SJSA1 (cell line): ENCODE results near the gene IMPACT. TPM values are rescaled to one million over a fixed set of nuclear protein-coding genes. Genes with fewer than 3 reads are reported as not detected.

Experiments used
- DNase-seq, 2 experiments: peaks; one replicate each; pipeline ENCODE4 v3.0.0-alpha.2; 2015 to 2020; ENCODE audit warnings: low spot score in 2 of 2, low read depth in 1 of 2
- H3K27ac ChIP-seq: fragments of 250-450 bp; sonication (Bioruptor Pico); 2 replicates; pipeline ENCODE4 v1.5.1; 2020; ENCODE audit warnings: mild to moderate bottlenecking, moderate library complexity
- H3K27me3 ChIP-seq: fragments of 250-450 bp; sonication (Bioruptor Pico); replicated peaks from 2 replicates; pipeline ENCODE4 v1.5.1; 2020; ENCODE audit warnings: mild to moderate bottlenecking, moderate library complexity
- H3K36me3 ChIP-seq: fragments of 250-450 bp; sonication (Bioruptor Pico); 2 replicates; pipeline ENCODE4 v1.5.1; 2020; ENCODE audit warnings: mild to moderate bottlenecking
- H3K4me1 ChIP-seq: fragments of 250-450 bp; sonication (Bioruptor Pico); replicated peaks from 2 replicates; pipeline ENCODE4 v1.6.1; 2021; ENCODE audit warnings: mild to moderate bottlenecking
- H3K4me3 ChIP-seq: fragments of 250-450 bp; sonication (Bioruptor Pico); 2 replicates; pipeline ENCODE4 v1.5.1; 2020; ENCODE audit warnings: mild to moderate bottlenecking
- H3K9me3 ChIP-seq: fragments of 250-450 bp; sonication (Bioruptor Pico); replicated peaks from 2 replicates; pipeline ENCODE4 v1.5.1; 2020; ENCODE audit warnings: mild to moderate bottlenecking
- total RNA-seq: library from RNA; depleted of rRNA; stranded (reverse); fragments of >200 nt; shearing (Covaris generic); gene quantifications from 2 replicates; pipeline ENCODE4 v1.2.3, GENCODE V29; 2014; rRNA removed

IMPACT gene
- total RNA-seq, 1 experiment from 2014 or later = 27.7 TPM

GRCh38 chr18:24500217-24500616 is 73.7 kb downstream of the IMPACT start:
- H3K4me1 ChIP-seq = no peaks in the 10 kb centered on the region
- no peak overlapping the region for H3K4me3 ChIP-seq
- H3K27me3 ChIP-seq = no peaks in the 10 kb centered on the region
- H3K36me3 ChIP-seq = no peaks in the 10 kb centered on the region
- DNase-seq = no peak
- no peak overlapping the region for H3K27ac ChIP-seq
- H3K9me3 ChIP-seq = no peaks in the 10 kb centered on the region

- Histone ChIP-seq H3K36me3 (no peaks in the 10 kb centered on the region), H3K4me1 (no peaks in the 10 kb centered on the region), H3K27ac (no peak overlapping the region), H3K9me3 (no peaks in the 10 kb centered on the region), H3K4me3 (no peak overlapping the region), H3K27me3 (no peaks in the 10 kb centered on the region)
- no peak for DNase-seq
Observed at GRCh38 chr18:24500766-24501165, 74.3 kb downstream of the IMPACT start.

- no peak overlapping the region for H3K27ac ChIP-seq
- H3K36me3 ChIP-seq = no peaks in the 10 kb centered on the region
- no peak overlapping the region for H3K4me3 ChIP-seq
- DNase-seq = no peak
- no peaks in the 10 kb centered on the region for H3K27me3 ChIP-seq
- H3K4me1 ChIP-seq = no peaks in the 10 kb centered on the region
- H3K9me3 ChIP-seq = no peaks in the 10 kb centered on the region
Observed at GRCh38 chr18:24502667-24503523, 76.4 kb downstream of the IMPACT start.

Other genes starting within 250 kb of the IMPACT start
- 34.6 and 40.7 TPM in 2 replicates for gene OSBPL1A, start 28.8 kb upstream of the IMPACT start, total RNA-seq
- gene HRH4, start 34.0 kb downstream of the IMPACT start, total RNA-seq = not detected in 2 replicates